Body of pancreas (tissue), 4 donors: ENCODE data around the gene HELQ.

Source experiments
- CTCF ChIP-seq, 7 experiments: fragments of 450-650 bp in 4 of 7; fragments of 200-600 bp in 3 of 7; sonication (generic) in 3 of 7; IDR thresholded peaks; one replicate each; pipeline ENCODE4 v1.5.1; 2016 to 2019; ENCODE audit warnings: antibody characterized with exemption in 7 of 7
- POLR2A ChIP-seq, 3 donors: fragments of 450-650 bp; IDR thresholded peaks; one replicate each; pipeline ENCODE4 v1.6.1; 2016; ENCODE audit warnings: antibody characterized with exemption in 3 of 3, mild to moderate bottlenecking in 2 of 3

DNA sequence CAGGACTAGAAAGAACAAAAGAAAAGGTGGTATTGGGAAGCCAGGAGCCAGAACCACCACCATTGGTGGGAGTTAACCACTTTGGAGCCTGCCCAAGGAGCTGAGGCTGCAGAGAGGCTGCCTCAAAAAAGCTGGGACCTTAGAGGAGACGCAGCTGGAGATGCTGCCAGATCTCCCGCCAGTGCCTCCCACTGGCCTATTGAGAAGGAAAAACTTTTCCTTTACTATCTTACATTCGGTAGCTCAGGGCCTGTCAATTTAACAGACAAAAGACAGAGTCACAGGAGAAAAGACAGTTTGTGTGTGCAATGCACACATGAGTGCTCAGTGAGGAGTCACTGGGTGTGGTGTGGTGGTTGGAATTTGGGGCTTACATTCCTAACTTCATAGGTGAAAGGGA is 68.6 kb downstream of the HELQ start:
- TF ChIP-seq CTCF (IDR thresholded peaks at IDR 0.05) (no peak), POLR2A (IDR thresholded peaks at IDR 0.05) (no peak)
